HL-60/S4 (cell line): ENCODE measurements around the gene TXK.
"Not testable (repeated sequence)": the region's sequence is repeated elsewhere in the genome, so short reads cannot be mapped to it uniquely, and the experiment has no call there.

Experiments
- in situ Hi-C: fragments of 300-500 bp; cut with MboI; formaldehyde crosslinking; loops from 2 replicates; pipeline ENCODE4 v1.14.3; 2022; ENCODE audit warnings: low sequenced_read_pairs

TXK gene

GRCh38 chr4:48134081-48134480 is at the start of gene TXK:
TXK (minus strand) TSS chr4:48134250; CDS start chr4:48134170, 80 bp downstream.
- in situ Hi-C loops, result loop anchor here (25.0 kb wide), 2 partner anchors 403 to 828 kb away; no protein-coding TSS in a partner anchor

GRCh38 chr4:48180234-48180633 is 46.2 kb upstream of the TXK start:
- in situ Hi-C loops, result no loop called here

- in situ Hi-C loops, result no loop called here
Observed at GRCh38 chr4:48178931-48179330, 44.9 kb upstream of the TXK start.

GRCh38 chr4:48175806-48176205 is 41.8 kb upstream of the TXK start:
- in situ Hi-C loops, result no loop called here

- in situ Hi-C loops, result no loop called here
Observed at GRCh38 chr4:48175328-48175727, 41.3 kb upstream of the TXK start.

GRCh38 chr4:48173056-48173991 is 39.3 kb upstream of the TXK start:
- in situ Hi-C loops, result no loop called here

GRCh38 chr4:48172651-48173050 is 38.6 kb upstream of the TXK start:
- in situ Hi-C loops, result no loop called here

- in situ Hi-C loops, result no loop called here
Observed at GRCh38 chr4:48169636-48170035, 35.6 kb upstream of the TXK start.

GRCh38 chr4:48167538-48168263 is 33.7 kb upstream of the TXK start:
- in situ Hi-C loops, result no loop called here

- in situ Hi-C loops, result not testable (repeated sequence)
Observed at GRCh38 chr4:48164561-48164960, 30.5 kb upstream of the TXK start.

GRCh38 chr4:48163746-48164145 is 29.7 kb upstream of the TXK start:
- in situ Hi-C loops, result no loop called here

GRCh38 chr4:48162162-48162561 is 28.1 kb upstream of the TXK start:
- in situ Hi-C loops, result no loop called here

- in situ Hi-C loops, result no loop called here
Observed at GRCh38 chr4:48157271-48157670, 23.2 kb upstream of the TXK start.

GRCh38 chr4:48156423-48156822 is 22.4 kb upstream of the TXK start:
- in situ Hi-C loops, result no loop called here

- in situ Hi-C loops, result no loop called here
Observed at GRCh38 chr4:48153791-48154550, 19.9 kb upstream of the TXK start.

- in situ Hi-C loops, result no loop called here
Observed at GRCh38 chr4:48152259-48152658, 18.2 kb upstream of the TXK start.

- in situ Hi-C loops, result loop anchor here (25.0 kb wide), 2 partner anchors 387 to 812 kb away; no protein-coding TSS in a partner anchor
Observed at GRCh38 chr4:48149827-48150370, 15.8 kb upstream of the TXK start.

- in situ Hi-C loops, result loop anchor here (25.0 kb wide), 2 partner anchors 390 to 815 kb away; no protein-coding TSS in a partner anchor
Observed at GRCh38 chr4:48147621-48148020, 13.6 kb upstream of the TXK start.

GRCh38 chr4:48141048-48141447 is 7.0 kb upstream of the TXK start:
- in situ Hi-C loops, result loop anchor here (25.0 kb wide), 2 partner anchors 396 to 821 kb away; no protein-coding TSS in a partner anchor

- in situ Hi-C loops, result loop anchor here (25.0 kb wide), 2 partner anchors 398 to 823 kb away; no protein-coding TSS in a partner anchor
Observed at GRCh38 chr4:48139691-48140090, 5.6 kb upstream of the TXK start.
